Kasumi-1 (cell line): ENCODE data around the gene GRB14.
A peak's percentile ranks its signal among the peaks of the same experiment; 100 is the strongest.

Experiments
- DNase-seq, 2 experiments: peaks; one replicate each; lab custom pipeline; 2025; lab: John Stamatoyannopoulos, UW

Gene GRB14

DNA sequence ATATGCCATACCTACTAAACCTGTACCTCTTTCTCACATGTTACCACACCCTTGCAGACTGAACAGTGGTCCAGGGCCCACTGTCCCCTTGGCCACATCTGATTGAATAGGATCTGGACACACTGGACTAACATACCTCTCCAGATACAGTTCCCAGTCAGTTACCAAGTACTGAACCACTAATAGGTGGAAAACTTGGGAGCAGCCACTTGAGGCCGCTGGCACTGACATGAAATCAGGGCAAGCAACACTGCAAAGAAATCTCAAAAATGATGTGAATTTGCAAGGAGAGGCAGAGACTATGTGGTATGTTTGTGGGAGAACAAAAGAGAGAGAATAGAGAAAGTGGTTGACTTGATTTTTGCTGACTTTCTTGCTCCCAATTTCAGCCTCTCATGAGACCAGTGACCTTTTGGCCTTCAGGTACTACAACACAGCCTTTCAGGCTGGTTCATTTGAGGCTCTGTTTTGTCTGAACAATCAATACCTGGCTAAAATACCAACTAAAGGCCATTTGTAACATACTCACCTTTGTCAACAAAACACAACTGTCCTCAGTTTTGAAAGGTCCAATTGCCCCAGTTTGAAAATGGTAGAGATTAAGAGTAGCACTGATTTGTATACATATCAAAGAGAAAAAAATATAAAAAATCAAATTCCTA, 7.8 kb downstream of the GRB14 start:
- DNase-seq, result no peak

DNA sequence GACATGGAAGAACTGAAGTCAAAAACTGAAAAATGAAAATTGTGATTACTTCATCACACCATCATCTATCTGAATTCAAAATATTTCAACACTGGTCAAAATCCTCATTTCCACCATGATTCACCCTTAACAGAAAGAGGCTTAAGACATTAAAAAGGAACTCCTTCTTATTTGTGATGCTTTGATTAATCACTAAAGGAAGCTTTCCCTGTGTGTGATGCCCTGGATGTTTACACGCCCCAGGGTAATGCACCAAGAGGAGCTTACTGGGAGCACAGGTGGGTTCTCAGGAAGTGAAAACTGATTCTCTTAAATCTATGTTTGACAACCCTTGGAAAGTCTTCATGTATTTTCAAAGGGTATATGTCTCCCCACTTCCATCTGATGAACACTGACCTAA, 11.5 kb downstream of the GRB14 start:
- no peak for DNase-seq

DNA sequence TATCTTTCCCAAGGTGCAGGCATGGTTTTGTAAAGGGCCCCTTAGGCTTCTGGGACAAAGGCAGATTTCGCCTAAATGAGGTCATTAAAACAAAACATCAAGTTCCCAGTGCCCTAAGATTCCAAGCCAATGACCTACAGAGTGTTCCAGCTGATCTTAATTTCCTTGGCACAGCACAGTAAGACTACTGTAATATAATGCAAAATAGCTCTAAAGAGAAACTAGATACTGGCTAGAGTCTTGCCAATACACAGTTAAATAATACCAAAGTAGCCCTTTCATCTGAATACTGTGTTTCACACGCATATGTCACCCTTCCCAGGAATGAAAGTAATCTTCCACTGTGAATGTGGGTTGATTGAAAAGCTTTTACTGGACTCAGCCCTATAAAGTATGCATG, 14.7 kb downstream of the GRB14 start:
- DNase-seq, result no peak

DNA sequence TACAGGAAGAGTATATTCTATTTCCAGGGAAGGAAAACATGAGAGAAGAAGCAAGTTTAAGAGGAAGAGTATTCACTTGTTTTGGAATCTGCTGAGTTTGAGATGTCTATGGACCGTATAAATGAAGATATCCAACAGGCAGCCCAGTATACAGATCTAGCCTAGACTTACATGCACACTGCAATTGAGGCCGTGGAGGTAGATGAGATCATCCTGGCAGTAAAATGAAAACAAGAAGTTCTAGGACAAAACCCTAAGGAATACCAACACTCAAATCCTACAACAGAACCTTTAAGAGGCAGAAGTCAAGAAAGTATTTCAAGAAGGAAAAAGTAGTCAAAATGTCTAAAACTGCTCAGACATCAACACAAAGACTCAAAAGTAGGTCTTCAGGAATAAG, 16.0 kb downstream of the GRB14 start:
- DNase-seq, result no peak

DNA sequence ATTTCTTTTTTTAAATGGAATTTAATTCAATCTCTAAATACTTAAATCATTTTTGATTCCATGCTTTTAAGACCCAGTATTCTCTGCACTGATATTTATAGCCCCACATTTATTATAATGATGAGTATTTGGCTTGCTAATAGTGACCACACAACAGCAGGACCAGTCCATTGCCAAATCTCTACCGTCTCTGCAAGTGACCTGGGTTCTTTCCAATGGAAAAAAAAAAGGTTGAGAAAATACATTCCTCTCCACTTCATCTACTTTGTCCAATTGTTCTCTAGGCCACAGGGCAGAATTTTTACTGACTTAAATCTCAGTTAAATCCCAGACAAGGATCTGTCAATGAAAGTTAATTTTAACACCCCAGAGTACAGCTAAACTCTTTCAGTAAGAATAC, 20.5 kb downstream of the GRB14 start:
- DNase-seq, result no peak

DNA sequence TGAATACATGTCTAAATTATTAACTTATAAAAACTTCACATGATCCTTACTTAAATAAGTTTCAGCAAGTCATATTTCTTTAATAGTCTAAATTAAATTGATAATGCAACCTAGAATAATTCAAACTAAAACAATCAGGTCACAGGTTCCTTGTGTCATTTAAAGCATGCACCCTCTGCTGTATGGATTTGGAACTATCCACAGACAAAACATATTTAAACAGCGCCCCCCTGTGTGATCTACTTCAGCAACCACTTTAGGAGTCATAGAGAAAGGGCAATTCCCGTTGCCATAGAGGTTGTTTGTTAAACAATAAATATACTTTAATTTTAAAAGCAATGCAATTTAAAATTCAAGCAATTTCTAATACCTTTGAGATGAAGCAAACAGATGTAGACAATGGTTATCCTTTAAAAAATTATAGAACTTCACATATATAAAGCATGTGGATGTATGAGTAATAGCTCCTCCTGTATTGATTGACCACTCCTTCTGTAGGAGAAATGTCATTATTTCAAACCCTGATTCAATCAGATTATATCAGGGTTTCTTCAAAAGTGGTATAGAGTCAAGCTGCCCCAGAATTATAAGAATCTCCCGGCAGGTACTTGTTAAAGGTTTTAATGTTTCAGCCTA, 21.2 kb downstream of the GRB14 start:
- peak; percentile 93 to 94 for DNase-seq

DNA sequence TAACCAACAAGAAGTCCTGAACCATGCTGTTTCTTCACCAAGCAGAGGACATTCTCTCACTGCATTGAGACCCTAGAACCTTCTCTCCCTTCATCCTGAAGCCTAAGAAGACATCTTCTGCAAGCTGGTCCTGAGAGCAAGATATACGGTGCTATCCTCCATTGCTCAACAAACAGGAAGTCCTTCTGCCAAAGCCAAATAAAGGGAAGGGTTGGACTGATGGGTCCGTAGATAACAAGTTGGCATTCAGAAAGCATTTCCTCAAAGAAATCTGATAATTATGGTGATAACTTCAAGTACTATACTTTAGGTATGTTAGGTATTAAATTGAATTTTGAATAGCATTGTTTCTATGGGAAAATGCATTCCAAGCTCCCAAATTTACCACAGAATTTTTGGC, 23.3 kb downstream of the GRB14 start:
- peak in 1 of 2 experiments; percentile 33 for DNase-seq

DNA sequence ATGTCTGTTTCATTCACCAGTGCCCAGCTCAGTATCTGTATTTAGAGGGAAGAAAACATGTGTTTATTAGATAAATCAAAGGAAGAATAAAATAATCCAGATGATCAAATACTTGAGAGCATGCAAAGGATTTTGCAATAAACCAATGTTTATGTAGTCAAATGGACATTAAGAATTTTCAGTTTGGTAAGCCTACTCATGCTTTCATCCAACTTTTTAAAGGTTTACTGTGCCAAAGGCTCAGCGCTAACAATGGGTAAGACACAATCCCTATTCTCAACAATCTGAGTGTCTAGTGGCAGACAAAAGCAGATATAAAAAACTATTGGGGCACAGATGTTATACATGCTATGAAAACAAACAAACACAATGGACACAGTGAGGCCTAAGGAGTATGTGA, 26.3 kb downstream of the GRB14 start:
- no peak for DNase-seq

DNA sequence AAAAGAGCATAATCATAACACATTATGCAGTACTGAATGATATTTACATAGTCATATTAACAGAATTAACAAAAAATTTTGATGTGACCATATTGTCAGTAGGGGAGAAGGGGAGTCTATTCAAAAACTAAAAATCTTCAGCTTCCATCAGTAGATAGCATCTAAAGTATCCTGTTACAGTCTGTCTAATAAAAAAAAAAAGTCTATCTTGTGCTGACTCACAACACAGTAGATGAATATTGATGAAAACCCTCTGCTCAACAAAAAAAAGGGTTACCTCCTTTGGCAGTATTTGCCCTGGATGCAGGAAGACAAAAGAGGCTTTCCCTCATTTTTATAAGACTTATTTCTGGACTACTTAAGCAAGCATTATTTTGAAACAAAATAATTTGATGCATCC, 27.3 kb downstream of the GRB14 start:
- no peak for DNase-seq

DNA sequence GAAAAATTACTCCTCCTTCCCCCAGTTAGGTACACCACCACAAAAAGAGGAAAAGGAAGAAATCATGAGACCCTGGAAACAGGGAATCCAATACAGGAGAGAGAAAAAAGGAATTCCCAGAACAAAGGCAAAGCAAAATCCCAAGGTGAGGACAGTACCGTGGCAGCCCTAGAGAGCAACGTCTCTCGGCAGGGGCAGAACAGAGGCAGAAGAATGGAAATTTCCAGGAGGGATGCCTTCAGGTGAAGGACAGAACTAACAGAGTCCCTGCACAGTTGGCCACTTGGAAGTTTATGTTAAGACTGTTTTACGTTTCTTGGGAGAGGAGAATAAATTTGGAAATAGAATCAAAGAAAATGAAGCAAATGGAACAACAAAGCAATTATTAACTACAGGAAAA, 27.7 kb downstream of the GRB14 start:
- no peak for DNase-seq

DNA sequence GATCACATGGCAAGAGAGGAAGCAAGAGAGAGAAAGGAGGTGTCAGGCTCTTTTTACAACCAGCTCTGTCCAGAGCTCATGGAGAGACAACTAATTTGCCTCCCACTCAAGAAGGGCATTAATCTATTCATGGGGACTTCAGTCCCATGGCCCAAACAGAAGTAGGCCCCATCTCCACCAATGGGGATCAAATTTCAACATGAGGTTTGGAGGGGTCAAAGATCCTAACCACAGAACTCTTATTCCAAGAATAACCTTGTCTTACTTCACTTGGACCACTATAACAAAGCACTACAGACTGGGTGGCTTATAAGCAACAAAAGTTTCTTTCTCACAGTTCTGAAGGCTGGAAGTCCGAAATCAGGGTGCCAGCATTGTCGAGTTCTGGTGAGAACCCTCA, 31.8 kb downstream of the GRB14 start:
- DNase-seq, result no peak

DNA sequence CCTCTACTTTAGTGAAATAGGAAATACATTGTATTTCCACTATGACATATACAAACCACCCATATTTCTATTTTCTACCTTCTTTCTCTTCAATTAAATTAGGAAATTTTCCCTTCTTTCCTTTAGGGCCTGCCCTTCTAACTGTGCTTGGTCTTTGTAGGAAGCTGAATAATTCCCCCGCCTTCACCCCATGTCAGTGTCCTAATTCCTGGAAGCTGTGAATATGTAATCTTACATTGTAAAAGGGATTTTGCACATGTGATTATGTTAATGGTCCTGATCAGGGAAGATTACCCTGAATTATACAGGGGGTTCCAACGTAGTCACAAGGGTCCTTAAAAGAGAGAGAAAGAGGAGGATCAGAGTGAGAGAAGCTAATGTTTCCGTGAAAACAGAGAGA, 40.2 kb downstream of the GRB14 start:
- no peak for DNase-seq

DNA sequence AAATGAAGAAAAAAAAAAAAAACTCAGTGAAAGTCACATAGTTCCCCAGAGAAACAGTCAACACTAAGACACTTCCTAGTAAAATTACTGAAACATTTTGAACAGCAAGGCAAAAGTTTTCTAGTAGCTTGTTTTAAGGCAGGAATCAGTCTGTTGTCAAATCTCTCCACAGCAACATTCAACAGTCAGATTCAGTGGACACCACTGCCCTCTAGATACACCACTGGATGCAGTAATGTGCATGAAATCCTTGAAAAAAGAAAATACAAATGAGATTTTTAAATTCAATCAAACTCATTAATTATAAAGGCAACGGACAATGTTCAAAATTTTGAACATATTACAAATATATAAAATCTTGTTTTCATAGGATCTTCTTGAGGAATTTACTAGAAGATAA, 46.4 kb downstream of the GRB14 start:
- no peak for DNase-seq

DNA sequence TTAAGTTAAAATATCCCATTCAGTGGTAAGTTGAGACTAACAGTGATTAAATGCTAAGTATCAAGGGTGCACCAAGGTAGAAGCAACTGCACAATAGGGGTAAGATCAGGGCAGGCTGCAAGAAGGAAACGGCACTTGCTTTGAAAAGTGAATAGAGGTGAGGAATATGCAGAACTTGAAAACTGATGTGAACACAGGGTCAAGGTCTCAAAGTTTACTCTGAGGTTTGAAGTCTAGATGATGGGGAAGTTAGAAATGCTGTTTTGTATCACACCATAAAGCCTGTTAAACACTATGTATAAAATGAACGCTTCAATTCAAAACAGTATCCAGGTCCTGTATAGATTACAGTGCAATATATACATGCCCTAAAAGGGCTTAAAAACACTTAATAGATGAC, 50.8 kb downstream of the GRB14 start:
- DNase-seq, result no peak

DNA sequence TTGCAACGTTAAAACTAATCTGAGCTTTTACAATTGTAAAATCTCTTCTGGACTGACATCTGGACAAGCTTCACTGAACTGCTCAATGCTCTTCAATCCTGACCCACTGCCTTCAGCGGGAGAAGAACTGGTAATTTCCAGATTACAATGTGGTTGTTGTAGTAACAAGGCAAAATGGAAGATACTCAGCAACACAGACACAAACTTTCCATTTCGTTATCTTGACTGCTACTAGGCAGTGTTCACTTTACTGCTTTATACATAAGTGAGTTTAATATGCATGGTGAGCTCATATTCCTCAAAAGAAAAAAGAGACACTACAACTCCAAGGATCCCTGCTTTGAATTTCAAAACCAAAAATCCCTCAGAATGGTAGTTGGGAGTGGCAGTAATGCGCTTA, 51.9 kb downstream of the GRB14 start:
- DNase-seq, result no peak

DNA sequence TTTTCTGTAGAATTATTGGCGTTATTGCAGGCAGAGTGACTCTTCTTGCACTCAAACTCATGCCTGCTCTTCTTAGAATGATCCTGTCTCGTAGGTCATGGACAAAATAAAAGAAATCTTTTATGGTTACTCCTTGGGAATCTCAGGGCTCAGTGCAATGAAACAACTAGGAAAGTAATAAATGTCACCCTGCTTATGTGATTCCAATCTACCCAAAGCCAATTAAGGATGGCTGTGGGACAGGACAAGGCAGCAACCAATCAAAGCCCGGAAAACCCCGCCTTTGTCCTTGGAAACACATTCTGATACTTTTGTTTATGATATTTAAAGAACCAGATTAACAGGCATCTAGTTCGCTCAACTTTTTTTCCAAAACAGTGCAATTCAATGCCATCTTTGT, 53.0 kb downstream of the GRB14 start:
- DNase-seq, result no peak

DNA sequence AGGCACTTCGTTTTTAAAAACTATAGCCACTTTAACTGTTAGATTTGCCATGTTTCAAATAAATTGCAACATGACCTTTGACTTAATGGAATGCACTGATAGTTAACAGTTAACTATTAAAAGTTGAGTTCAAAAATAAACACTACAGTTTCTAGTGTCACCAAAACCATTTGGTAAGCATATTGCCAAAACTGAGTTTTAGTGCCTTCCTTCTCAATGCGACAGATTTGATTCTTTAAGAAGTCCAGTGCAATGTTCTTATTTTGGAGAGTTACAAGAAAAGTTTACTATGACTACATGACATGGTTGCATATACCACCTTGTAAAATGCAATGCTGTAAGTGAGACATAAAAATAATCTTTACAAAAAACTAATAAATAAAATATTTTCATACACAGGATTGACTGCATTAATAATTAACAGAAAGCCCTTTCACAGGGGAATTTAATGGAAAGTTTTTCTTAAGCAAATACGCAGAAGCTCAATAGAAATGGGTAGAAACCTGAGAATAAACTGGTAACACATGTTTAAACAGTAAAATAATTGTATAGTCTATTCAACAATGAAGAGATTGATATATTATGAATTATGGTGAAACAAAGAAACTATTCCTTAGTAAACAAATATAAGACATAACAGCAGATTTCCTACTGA, 53.8 kb downstream of the GRB14 start:
- DNase-seq, result no peak

DNA sequence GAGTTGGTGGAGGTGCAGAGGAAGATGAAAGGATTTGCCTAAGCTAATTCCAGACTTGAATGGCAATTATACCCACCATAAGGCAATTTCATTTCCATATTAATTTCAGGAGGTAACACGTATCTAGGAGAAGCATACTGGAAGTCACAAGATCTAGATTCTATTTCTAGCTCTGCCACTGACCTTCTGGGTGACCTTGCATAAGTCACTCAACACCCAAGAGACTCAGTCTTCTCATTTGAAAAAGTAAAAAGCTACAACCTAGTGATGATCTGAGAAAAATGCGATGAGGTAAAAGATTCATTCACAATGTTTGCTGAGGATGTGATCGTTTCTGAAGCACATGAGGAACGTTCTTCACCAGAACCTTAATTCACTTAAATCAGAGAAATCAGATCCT, 55.9 kb downstream of the GRB14 start:
- DNase-seq, result no peak

DNA sequence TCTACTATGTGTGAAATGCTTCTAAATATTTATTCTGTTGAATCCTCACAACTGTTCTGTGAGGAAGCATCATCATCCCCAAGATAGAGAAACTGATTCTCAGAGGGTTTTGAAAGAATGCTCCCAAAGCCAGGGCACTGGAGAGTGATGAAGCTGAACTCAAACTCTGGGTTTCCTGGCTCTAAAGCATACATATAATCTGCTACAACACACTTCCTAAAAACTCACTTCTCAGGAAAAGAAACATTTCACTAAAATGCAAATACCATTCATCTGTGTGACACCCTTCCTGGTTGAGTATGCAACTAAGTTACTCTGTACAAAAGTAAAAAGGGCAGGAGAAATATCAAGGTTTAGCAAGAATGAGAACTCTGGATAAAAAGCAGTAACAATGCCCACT, 58.6 kb downstream of the GRB14 start:
- DNase-seq, result no peak

DNA sequence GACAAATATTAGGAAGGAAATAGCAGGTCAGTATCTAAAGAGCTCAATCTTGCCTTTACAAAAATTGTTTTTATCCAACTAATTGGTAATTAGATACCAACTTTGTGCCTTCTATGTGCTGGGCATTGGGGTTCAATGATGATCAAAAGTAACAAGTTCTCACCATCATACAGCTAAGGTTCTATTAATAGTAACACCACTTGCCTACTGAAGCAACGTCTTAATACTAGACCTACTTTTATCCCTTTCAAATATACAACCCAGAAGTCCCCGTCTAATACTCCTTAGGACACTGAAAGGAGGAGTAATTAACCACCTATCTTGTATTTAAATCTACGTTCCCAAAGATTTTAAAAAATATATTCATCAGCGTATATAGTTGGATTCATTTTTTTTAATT, 59.3 kb downstream of the GRB14 start:
- no peak for DNase-seq

DNA sequence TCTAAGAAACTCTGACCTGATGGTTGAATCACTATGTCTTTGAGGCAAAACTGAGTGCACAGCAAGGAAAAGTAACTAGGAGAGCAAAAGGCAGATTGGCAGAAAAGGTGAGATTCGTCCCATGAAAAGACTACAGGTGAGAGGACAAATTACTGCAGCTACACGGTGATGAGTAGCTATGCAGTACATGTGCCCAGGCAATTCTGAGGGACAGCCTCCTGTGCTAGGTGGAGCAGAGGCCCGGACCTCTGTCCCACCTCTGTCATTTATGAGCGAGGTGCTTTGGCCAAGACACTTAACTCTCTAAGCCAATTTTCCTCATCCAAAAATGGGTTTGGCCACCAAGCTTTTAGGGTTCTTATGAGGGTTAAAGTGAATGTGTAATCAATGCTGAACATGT, 59.9 kb downstream of the GRB14 start:
- DNase-seq, result no peak

DNA sequence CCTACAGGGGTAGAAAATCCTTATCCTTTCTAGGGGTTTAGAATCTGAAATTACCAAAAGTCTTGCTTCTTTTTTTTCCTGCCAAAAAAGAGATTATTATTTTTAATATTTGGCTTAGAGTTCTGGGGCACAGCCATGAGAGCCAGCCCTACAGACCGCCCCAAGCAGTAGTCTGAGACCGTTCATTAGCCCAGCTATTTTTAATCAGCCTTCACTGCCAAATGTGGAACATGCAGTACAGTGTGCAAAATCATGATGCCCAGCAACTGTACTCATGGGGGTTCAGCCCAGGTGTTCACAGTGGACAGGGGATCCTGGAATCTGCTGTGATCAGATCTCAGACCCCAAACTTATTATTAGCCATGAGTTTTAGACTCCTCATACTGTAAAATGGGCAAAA, 60.4 kb downstream of the GRB14 start:
- DNase-seq, result no peak

DNA sequence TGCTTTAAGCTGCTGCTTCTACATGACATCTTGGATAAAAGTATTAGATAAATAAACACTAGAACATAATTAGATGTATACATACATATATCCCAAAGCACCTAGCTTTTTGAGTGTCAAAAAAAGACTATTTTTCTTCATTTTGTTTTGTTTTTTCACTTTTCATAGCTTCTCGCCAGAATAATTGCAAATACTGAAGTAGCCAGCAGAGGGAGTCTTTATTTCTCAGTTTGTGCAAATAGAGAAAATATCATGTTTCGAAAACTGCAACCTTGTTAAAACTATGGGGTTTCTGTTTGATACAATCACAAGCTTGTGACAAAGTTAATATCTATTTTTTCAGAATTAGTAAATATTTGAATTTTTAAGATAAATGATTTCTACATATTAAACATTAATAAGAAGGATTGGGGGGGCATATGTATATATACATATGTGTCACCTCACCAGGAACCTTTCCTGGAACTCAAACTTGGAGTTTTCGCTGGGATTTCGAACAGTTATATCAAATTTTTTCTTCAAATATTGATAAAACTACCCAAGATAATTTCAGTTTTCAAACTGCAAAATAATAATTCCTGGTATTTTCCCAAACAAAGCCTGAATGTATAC, 61.0 kb downstream of the GRB14 start:
- DNase-seq, result peak; percentile 54 to 85
